Activated CD4-positive, alpha-beta T cell treated with anti-CD3 and anti-CD28 coated beads for 48 hours (primary cell): ENCODE measurements around the gene OSBPL6.
"Not testable (repeated sequence)": the region's sequence is repeated elsewhere in the genome, so short reads cannot be mapped to it uniquely, and the experiment has no call there.

Experiments used
- DNase-seq: peaks from one replicate; pipeline ENCODE4 v3.0.0-alpha.2; 2020

The OSBPL6 gene

GRCh38 chr2:178315078-178315477 lies 120.8 kb downstream of the OSBPL6 start:
- no peak for DNase-seq

- no peak for DNase-seq
Observed at GRCh38 chr2:178315488-178315948, 121.2 kb downstream of the OSBPL6 start.

DNA sequence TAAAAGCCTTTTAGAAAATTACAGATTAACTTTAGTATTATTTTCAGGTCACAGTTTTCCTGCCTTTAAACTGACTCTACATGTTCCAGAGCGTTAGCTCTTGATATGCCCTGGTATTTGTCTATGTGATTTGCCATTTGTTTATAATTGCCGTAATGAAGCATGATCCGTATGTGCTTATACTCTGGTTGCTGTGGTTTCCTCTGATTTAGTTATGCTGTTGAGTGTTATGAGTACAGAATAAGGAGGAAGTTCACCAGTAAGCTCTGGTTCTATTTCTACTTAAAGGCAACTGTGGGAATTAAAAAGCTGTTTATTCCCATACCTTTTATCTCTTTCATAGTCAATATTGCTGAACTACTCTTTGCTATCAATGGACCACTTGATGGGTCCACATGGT lies 123.5 kb downstream of the OSBPL6 start:
- no peak for DNase-seq

DNA sequence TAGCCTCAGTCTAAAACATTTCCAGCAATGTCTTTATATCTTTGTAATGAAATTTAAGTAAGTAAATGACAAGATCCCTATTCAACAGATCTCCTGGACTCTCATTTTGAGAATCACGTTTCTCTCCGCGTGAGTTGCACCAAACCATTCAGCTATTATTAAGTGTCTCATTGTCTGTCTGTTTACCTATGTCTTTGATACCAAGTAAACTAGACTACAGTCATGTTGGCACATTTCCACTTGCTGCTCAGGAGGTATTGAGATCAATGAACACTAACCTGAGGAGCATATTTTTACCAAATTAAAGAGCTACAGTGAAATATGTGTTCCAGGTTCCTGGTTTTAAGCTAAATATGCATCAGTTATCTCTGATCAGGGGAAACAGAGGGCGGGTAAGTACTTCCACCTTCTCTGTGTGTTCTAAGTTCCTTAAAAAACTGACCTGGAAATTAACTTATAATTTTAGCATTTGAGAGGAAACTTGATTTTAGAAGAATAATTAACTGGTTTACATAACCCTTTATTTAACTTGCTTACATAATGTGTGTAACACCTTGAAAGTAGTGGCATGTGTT lies 125.8 kb downstream of the OSBPL6 start:
- no peak for DNase-seq

DNA sequence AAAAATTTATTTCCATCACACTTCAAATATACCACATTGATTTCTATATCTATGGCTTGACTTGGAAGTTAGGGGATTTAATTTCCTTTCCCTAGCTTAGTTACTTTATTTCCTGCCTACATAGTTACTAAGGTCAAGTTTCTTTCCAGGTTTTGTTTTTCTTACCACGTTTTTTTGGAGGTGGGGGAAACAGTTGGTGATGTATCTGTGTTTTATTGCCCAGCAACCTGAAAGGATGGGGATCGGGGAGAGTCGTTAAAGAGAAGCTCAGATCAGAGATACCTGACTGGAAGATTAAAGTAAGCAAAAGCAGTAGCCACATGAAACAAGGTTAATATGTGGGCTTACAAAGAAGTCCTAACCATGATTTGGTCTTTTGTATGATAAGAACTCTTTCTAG lies 127.8 kb downstream of the OSBPL6 start:
- no peak for DNase-seq

- DNase-seq, result not testable (repeated sequence)
Observed at GRCh38 chr2:178323331-178323730, 129.0 kb downstream of the OSBPL6 start.

DNA sequence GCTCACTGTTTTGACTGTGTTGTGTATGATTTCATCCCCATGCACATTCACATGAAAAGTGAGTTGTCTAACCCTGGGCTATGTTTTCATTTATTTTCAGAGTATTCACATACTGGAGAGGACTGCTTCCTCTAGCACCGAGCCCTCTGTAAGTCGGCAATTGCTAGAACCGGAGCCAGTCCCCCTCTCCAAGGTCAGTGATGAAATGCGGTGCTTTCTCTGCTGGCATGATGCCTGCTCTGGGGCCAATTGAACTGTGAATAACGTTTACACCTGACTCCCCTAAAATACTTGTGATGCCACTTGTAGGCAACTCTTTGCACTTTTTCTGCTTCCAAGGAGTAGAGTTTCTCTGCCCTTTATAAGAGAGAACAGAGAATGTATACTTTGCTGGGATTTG lies 129.8 kb downstream of the OSBPL6 start:
- DNase-seq, result no peak

- no peak for DNase-seq
Observed at GRCh38 chr2:178325268-178325667, 131.0 kb downstream of the OSBPL6 start.

DNA sequence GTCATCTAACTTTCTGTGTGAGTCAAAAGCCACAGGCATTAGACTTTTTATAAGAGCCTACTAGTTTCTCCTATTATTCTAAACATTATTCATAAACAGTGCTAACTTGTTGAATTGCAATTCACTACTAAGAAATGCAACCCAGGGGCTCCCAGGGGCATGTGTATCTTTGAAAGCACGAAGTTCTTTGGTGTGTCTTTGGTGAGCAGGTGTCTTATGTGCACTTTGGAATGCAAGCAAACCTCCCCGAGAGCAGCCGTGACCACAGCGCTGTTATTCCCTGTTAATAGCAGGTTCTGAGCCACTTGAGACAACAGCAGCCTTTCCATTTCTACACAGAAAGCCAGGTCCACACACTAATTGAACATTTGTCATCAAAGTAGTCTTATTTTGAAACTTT lies 133.2 kb downstream of the OSBPL6 start:
- DNase-seq, result no peak

DNA sequence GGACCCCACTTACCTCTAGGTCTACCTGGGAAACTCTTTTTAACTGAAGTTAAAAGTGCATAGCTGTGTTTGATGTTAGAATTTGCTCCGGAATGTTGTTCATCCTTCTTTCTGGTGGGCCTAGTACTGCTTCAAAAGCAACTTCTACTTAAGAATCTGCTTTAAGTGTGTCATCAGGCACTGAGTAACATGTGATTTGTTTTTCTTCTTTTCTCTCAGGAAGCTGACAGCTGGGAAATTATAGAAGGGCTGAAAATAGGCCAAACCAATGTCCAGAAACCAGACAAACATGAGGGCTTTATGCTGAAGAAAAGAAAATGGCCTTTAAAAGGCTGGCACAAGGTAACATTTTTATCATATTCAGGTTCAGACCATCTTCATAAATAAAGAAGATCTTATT lies 133.7 kb downstream of the OSBPL6 start:
- DNase-seq, result no peak

- DNase-seq, result no peak
Observed at GRCh38 chr2:178330175-178331017, 136.1 kb downstream of the OSBPL6 start.

DNA sequence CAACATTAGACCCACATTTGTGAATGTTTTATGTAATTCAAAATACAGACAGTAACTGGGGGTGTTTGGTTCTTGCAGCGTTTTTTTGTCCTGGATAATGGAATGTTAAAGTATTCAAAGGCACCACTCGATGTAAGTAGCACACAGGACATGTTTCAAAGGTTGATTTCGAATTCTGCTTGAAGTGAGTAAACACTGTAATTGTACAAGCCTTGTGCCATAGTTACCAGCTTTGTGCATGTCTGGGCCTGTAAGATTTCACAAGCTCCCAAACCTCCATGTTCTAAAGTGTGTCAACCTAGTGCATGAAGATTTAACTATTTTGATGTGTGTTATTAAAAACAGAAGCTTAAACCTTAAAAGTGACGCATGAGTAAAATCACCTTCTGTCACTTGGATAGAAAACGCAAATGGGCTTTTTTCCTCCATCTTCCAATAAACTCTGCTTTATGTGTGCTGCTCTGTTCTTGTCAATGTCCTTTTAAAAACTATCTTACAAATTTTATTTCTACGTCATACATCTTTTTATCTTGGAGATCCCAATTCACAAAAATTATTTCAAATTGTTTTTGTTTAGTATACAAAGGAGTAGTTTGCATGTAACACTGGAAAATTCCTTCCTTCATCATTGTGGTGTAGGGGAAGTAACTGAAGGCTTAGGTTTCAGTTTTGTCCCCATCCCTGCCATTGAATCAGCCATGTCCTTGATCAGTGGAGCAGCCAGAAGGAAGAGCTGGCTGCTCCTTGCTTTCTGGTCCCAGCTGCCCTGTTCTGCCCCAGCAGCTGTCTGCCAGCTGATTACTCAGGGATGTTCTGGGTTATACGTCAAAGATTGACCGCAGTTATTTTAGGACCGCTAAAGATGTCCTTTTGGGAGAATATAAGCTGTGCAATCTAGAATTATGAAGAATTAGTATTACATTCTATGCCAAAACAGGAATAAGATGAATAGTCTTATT lies 137.4 kb downstream of the OSBPL6 start:
- no peak for DNase-seq

- no peak for DNase-seq
Observed at GRCh38 chr2:178333851-178334250, 139.5 kb downstream of the OSBPL6 start.

- no peak for DNase-seq
Observed at GRCh38 chr2:178335230-178335629, 140.9 kb downstream of the OSBPL6 start.

GRCh38 chr2:178344121-178344520 lies 149.8 kb downstream of the OSBPL6 start:
- DNase-seq, result no peak

GRCh38 chr2:178345951-178346350 lies 151.6 kb downstream of the OSBPL6 start:
- DNase-seq, result no peak

- DNase-seq, result no peak
Observed at GRCh38 chr2:178350051-178350450, 155.7 kb downstream of the OSBPL6 start.

DNA sequence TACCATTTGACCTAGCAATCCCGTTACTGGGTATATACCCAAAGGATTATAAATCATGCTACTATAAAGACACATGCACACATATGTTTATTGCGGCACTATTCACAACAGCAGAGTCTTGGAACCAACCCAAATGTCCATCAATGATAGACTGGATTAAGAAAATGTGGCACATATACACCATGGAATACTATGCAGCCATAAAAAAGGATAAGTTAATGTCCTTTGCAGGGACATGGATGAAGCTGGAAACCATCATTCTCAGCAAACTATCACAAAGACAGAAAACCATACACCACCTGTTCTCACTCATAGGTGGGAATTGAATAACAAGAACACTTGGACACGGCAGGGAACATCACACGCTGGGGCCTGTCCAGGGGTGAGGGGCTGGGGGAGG lies 163.4 kb downstream of the OSBPL6 start:
- DNase-seq, result not testable (repeated sequence)

DNA sequence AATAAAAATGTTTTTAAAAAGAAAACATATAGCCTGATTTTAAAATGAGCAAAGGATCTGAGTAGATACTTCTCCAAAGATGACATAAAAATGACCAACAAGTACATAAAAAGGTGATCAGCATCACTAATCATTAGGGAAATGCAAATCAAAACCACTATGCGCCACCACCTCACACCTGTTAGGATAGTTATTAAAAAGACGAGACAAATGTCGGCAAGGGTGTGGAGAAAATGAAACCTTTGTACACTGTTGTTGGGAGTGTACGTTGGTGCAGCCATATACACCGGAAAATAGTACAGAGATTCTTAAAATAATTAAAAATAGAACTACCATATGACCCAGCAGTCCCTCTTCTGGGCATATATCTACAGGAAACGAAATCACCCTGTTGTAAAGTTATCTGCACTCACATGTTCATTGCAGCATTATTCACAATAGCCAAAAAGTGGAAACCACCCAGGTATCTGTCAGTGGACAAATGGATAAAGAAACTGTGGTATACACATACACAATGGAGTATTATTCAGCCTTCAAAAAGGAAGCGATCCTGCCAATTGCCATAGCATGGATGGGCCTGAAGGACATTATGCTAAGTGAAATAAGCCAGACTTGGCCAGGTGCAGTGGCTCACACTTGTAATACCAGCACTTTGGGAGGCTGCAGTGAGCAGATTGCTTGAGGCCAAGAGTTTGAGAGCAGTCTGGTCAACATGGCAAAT lies 165.0 kb downstream of the OSBPL6 start:
- DNase-seq, result no peak

- no peak for DNase-seq
Observed at GRCh38 chr2:178361588-178361987, 167.3 kb downstream of the OSBPL6 start.

GRCh38 chr2:178363252-178363651 lies 168.9 kb downstream of the OSBPL6 start:
- no peak for DNase-seq

DNA sequence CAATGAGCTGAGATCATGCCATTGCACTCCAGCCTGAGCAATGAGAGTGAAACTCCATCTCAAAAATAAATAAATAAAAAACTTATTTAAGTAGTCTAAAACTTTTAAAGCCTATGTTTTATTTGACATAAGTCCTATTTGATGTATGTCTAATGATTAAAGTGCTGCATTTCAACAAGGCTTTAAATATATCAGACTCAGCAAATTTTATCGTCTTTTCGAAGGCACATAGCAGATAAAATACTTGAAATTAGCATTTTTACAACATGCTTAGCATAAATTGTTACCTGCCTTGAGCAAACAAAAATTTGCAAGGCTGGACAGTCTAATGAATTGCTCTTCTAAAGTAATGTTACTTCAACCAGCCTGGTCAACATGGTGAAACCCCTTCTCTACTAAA lies 170.8 kb downstream of the OSBPL6 start:
- DNase-seq, result no peak

DNA sequence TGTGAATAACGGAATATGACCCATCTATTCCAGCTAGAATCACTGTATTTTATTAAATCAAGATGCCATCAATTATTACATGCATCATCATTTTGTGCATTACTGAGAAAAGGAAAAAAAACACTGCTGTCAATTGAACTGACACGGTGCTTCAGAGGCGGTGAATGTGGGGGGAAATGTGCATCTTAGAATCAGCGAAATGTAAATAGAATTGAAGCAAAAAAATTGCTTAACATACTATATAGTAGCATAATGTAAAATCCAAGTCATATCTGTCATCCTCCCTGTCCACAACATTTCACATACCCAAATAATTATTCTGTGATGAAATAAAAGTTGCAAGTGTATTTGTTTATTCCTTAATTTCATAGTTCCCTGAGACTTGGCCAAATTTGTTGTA lies 172.1 kb downstream of the OSBPL6 start:
- no peak for DNase-seq
